Measurements from ENCODE around the gene SLC44A2.
A peak's percentile ranks its signal among the peaks of the same experiment; 100 is the strongest.
"Not testable (repeated sequence)": the region's sequence is repeated elsewhere in the genome, so short reads cannot be mapped to it uniquely, and the experiment has no call there.

The SLC44A2 gene

DNA sequence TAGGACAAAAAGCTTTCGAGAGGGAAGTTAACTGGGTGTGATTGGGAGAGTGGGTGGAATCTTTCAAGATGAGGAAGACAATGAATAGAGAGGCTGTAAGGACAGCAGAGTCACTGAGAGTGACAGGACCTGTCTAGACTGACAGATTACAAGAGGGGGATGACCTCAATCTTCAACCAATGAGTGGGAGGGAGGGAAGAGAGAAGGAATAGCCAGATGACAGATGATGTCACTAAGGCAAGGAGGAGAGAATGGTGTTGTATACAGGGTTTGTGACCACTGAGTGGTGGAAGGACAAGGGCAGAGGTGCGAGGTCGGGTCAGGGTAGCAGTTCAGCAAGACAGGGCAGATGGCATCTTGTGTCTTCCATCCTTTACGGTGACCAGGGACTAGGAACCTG lies 23.0 kb downstream of the SLC44A2 start:
- DNase-seq (ENCODE audit: low read depth in 1 of 2, low spot score in 1 of 2), result no peak

DNA sequence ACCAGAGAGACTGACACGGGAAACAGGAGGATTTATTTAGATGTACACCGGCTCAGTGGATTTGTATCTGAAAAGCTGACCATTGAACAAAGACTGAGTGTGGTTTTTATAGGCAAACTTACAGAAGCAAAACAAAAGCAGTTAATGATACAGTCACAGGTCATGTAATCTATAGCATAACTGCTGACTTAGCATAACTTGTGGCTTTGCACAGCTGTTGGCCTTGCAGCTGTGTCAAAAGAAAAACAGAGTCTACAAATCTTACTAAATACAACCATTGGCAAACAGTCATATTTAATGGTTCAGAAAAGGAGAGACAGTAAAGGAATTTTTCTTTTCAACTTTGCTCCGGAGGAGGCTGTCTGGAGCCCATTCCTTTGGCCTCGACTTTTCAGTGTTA lies 26.5 kb downstream of the SLC44A2 start:
- no peak for DNase-seq (ENCODE audit: low read depth in 1 of 2, low spot score in 1 of 2)

DNA sequence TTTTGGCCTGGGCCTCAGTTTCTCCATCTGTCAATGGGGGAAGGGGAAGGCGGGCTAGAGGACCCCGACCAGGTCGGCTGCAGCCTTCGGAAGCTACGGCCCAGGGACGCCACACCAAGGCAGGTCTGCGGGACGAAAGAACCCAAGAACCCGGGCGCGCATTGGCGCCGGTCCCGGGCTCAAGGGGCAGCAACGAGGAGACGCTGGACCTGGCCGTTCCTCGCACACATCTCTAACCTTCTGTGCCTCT lies 28.1 kb downstream of the SLC44A2 start:
- no peak for DNase-seq (ENCODE audit: low read depth in 1 of 2, low spot score in 1 of 2)

DNA sequence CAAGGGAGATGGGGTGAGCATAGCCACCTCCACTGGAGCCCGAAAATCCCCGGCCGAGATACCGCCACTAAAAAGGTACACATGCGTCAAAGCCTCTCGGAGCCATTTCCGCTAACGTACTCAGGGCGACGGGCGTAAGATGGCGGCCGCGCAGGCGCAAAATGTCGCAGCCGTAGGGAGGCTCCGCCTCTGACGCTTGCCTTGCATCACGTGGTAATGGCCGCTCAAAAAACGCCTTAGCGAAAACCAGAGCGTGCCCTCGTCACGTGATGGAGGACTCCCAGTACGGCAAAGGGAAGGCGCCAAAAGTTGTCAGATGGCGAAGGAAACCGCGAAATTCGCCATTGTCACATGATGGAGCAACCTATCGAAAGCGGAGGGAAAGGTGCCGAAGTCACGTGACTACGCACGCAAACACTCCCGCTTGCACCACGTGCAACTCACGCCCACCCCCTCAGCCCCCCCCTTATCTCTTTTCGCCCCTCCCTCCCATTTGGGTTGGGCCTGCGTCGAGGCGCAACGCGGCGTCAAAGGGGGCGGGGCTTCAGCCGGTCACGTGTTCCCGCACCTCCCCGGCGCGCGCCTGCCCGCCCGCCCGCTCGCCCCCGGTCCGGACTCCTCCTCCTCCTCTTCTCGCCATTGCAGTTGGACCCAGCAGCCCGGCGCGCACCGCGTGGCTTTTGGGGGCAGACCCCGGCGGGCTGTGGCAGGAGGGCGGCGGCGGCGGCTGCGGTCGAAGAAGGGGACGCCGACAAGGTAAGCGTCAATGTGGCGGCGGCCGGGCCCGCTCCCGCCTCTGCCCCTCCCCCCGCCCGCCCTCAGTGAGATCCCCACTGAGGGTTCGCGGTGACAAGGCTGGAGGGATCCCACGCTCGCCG lies 28.6 kb downstream of the SLC44A2 start, which contains the start of gene ILF3:
ILF3 (plus strand) TSS at position 615 of the 878 bp plus-strand sequence. CDS start 16,260 bp downstream, outside the sequence.
- DNase-seq (ENCODE audit: low read depth in 1 of 2, low spot score in 1 of 2), result peak; percentile 97 to 100

DNA sequence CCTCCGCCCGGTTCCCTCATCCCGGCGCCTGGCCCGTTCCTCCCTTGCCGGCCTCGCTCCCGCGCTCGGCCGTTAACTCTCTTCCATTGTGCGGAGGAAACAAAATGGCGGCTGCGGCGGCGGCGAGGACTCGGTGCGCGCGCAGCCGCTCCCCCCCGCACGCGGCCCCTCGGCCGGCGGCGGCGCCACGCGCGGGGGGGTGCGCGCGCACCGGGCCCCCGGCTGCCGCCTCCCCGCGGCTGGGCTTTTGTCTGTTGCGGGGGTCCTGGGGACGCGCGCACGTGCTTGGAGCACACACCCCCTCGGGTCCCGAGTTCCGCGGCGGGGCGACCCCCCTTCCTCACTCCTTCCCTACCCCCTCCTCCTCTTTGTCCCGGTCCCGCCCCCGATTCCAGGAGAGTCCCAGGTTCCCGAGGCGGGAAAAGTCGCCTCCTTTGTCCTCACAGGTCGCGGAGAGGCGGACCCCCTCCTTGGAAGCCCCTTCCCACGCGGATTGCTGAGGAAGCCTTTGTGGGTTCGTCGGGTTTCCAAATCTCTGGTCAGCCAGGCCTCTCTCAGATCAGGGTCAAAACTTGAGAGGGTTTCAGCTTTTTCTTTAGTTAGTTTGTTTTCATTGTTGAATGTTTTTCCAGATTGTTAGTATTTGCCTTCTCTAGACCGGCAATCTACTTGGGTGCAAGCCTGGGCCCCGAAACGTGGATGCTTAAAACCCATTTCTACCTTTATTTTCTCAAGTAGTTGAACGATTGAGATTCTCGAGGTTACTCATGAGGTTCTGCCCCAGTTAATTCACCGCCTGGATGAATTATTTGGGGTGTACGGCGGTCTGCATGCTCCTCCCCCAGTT lies 29.5 kb downstream of the SLC44A2 start:
- DNase-seq (ENCODE audit: low read depth in 1 of 2, low spot score in 1 of 2), result peak in 1 of 2 donors; percentile 55

DNA sequence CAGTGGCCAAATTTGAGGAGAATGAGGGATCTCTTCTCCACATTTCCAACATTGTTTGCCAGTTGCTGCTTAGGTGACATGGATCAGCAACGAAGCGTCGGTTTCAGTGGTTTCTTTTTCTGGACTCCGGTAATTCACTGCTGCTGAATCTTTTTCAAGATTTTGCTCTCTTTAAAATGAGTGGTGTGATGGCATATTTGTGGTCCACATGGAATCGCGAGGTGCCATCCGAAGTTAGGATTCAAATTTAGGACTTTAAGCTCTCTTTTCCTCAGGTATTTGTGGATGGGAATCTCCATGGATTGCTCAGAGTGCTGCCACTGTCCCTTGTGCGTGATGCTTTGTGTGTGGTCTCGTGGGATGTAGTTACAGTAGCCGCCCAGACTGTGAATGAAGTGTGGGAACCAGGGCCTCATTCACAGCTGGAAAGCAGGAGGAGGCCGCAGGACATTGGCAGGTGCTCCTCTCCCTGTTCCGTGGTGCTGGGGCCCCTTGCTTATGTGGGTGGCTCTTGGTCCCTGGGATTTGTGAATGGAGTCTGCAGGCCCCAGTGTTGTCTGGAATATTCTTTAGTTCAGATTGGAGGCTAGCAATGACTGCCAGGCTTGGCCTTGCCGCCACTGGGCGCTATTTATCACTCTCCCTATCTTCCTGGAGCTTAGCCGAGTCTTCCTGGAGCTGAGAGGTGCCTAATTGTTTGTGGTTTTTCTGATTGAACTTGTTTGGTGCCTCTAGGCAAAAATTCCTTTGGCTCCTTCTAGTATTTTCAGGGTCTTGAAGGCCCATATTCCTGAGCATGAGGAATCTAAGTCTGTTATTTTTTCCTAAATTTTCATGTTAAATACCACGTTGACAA lies 30.3 kb downstream of the SLC44A2 start:
- no peak for DNase-seq (ENCODE audit: low read depth in 1 of 2, low spot score in 1 of 2)

DNA sequence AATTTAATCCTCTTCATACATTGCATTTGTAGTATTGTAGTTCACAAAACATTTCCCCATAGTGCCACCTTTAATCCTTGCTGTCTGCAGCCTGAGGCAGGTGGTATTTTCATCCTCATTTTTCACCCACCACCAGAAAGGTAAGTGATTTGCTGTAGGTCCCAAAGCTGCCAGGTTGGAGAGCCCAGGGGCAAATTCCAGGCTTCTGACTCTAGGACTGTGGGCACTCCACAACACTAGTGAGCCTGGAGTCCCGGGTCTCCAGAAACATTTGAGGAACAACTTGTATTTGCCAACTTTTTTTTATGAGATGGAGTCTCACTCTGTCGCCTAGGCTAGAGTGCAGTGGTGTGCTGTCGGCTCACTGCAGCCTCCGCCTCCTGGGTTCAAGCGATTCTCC lies 35.0 kb downstream of the SLC44A2 start:
- no peak for DNase-seq (ENCODE audit: low read depth in 1 of 2, low spot score in 1 of 2)

DNA sequence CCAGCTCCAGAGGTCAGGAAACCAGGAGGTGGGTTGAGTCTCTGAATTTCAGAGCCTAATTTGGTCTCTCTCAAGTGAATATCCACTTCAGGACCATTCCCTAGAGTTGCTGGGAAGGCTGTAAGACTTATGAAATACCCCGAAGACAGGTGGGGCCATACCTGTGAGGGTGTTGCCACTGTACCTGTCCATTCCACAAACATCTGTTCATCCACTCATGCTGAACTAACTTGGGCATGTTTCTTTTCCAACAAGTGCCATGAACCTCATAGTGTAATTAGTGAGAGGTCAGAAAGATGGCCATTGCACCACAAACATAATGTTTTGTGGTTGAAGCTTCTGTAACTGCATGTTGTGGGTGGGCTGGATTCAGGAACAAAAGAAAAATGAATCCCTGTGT lies 36.6 kb downstream of the SLC44A2 start:
- no peak for DNase-seq (ENCODE audit: low read depth in 1 of 2, low spot score in 1 of 2)

DNA sequence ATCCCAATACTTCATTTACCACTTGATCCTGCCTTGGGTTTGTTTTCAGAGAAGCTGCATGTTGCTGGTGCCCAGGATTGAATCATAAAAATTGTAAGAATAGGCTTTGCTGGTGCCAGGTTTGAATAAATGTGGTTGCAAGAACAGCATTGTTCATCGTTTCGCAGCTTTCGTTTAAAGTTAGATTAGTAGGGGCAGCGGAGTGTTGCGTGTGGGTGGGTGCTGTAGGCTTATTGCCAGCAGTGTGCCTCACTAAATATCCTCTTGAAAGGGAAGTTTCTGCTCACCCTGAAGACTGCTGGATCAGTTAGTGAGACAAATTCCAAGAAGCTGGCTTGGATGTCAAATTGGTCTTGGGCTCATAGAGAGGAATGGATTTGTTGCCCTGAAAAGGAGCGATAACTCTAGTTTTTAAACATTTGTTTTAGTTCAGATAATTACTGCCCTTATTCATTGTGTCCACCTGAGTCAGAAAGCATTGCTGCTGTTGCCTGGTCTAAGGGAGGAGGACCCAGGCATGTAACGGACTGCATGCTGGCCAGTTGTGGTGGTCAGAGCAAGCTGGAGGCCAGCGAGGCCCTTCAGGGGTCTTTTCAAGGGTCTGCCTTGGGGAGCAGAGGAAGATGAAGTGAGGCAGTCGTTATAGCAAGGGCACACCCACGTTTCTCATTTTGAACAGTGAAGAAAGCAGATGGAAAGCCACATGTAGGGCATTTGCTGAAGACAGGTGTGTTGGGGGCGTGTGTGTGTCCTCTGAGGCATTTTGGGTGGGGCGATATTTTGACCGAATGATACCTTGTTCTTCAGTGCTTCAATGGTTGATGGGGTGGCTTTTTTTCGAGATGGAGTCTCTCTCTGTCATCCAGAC lies 37.3 kb downstream of the SLC44A2 start:
- DNase-seq (ENCODE audit: low read depth in 1 of 2, low spot score in 1 of 2), result no peak

DNA sequence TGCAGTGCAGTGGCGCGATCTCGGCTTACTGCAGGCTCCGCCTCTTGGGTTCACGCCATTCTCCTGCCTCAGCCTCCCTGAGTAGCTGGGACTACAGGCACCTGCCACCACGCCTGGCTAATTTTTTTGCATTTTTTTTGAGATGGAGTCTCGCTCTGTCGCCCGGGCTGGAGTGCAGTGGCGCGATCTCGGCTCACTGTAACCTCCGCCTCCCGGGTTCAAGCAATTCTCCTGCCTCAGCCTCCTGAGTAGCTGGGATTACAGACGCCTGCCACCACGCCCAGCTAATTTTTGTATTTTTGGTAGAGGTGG lies 37.9 kb downstream of the SLC44A2 start:
- DNase-seq (ENCODE audit: low read depth in 1 of 2, low spot score in 1 of 2), result not testable (repeated sequence)

DNA sequence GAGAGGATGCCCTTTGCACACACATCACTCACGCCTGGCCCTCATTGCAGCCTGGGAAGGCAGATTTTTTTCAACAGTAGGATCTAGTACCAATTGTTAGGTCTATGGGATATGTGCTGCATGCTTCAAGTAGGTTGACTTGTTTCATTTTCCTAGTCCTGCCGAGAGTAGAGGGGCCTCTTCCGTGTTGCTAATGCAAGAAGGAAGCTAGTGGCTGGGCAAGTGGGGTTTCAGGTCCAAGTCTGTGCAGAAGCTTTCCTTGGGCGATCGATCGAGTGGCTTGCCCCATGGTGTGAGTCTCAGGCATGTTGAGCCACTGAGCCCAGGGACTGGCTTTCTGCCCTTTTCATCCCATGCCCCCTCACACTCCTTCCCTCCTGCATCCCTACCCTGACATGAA lies 42.5 kb downstream of the SLC44A2 start:
- no peak for DNase-seq (ENCODE audit: low read depth in 1 of 2, low spot score in 1 of 2)

DNA sequence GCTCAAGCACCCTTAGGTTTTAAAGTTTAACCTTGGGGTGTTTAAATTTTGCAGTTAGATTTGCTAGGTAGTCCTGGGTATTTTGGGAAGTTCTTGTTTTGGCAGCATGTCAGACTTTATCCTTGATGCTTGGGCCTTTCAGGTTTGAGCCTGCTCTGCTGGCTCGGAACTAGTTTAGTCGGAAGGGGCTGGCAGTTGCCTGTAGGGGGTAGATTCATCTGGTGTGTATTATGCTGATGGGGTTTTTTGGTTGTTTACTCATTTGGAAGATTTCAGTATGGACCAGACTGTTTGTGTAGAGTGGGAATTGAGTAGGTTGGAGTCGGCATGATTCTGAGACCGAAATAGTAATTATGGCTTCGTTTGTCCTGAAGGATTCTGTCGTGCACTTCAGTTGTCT lies 43.9 kb downstream of the SLC44A2 start:
- DNase-seq (ENCODE audit: low read depth in 1 of 2, low spot score in 1 of 2), result no peak

DNA sequence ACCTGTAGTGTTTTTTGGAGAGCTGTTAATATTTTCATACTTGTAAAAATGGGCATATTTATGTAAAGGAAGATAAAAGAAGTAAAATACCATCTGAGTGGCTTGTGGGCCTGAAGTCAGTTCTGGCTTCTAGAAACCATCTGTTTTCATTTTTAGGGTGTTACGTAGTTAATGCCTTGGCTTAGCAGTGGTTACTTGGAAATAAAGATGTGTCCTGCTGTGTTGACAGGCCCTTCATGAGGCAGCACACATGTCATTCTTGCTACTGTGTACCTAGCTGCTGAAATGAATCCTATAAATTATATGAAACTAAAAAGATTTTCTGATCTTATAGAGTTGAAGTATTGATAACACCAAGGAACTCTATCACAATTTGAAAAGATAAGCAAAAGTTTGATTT lies 44.8 kb downstream of the SLC44A2 start:
- no peak for DNase-seq (ENCODE audit: low read depth in 1 of 2, low spot score in 1 of 2)

DNA sequence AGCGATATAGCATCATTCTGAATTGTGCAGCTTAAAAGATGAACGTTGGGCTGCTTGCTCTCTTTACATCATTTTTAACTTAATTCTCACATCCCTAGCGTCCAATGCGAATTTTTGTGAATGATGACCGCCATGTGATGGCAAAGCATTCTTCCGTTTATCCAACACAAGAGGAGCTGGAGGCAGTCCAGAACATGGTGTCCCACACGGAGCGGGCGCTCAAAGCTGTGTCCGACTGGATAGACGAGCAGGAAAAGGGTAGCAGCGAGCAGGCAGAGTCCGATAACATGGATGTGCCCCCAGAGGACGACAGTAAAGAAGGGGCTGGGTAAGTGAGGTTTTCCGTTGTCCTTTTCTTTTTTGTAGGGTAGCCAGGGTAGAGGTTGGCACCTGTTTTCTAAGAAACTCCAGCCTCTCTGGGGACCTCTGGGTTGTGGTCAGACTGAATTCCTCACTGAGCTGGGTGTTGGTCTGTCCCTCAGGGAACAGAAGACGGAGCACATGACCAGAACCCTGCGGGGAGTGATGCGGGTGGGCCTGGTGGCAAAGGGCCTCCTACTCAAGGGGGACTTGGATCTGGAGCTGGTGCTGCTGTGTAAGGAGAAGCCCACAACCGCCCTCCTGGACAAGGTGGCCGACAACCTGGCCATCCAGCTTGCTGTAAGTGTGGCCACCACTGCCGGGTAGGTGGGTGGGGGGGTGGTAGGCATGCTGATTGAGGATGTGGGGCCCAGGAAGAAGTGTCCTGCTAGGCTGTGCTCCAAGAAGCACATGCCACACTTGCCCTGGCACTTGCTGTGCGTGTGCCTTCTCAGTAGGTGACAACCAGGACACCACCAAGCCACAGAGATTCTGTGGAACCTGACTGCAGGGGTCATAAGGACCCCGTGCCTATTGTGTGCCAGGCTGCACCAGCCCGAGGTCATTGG lies 45.8 kb downstream of the SLC44A2 start:
- no peak for DNase-seq (ENCODE audit: low read depth in 1 of 2, low spot score in 1 of 2)

DNA sequence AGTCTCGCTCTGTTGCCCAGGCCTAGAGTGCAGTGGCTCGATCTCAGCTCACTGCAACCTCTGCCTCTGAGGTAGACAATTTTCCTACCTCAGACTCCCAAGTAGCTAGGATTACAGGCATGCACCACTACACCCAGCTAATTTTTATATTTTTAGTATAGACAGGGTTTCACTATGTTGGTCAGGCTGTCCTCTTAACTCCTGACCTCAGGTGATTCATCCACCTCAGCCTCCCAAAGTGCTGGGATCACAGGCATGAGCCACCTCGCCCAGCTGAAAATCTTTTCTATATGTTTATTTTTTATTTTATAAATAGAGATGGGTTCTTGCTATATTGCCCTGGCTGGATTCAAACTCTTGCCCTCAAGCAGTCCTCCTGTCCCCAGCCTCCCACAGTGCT lies 46.6 kb downstream of the SLC44A2 start:
- DNase-seq (ENCODE audit: low read depth in 1 of 2, low spot score in 1 of 2), result not testable (repeated sequence)

DNA sequence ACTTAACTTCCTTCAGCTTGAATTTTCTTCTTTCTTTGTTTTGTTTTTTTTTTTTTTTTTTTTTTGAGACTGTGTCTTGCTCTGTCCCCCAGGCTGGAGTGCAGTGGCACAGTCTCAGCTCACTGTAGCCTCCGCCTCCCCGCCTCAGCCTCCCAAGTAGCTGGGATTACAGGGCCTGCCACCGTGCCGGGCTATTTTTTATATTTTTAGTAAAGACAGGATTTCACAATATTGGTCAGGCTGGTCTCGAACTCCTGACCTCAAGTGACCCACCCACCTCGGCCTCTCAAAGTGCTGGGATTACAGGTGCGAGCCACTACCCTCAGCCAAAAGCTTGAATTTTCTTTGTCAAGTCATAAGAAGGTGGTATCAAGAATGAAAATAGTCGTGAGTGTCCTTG lies 49.9 kb downstream of the SLC44A2 start:
- not testable (repeated sequence) for DNase-seq (ENCODE audit: low read depth in 1 of 2, low spot score in 1 of 2)

DNA sequence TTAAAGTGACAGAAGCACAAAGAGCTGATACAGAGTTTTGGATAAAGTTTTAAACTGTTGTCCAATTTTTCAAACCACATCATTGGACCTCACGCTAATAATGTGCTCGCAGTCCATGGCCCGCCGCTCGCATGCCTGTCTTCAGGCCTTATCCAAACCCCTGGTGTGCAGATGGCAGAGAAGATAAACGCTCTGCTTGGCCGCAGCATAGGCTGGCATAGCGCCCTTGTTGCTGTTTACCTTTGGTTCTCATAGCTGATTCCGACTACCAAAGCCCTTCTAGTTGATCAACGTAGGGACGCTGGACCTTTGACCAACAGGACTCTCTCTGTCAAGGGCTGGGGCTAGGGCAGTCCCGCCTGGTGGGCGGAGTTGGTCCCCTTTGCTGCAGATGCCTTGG lies 52.4 kb downstream of the SLC44A2 start:
- DNase-seq (ENCODE audit: low read depth in 1 of 2, low spot score in 1 of 2), result no peak

DNA sequence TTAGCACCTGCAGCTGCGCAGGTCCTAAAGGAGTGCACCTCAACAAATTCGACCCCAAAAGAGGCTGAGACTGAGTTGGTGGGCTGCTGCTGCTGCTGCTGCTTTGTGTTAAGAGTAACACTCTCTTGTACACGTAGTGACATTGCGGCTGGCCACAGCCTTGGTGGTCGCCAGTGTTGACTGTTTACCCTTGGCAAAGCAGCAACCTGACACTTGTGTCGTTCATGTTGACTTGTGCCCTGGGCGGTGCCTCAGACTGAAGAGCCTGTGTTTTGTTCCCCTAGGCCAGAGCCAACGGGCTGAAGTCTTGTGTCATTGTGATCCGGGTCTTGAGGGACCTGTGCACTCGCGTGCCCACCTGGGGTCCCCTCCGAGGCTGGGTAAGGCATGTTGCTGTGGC lies 53.5 kb downstream of the SLC44A2 start:
- no peak for DNase-seq (ENCODE audit: low read depth in 1 of 2, low spot score in 1 of 2)

DNA sequence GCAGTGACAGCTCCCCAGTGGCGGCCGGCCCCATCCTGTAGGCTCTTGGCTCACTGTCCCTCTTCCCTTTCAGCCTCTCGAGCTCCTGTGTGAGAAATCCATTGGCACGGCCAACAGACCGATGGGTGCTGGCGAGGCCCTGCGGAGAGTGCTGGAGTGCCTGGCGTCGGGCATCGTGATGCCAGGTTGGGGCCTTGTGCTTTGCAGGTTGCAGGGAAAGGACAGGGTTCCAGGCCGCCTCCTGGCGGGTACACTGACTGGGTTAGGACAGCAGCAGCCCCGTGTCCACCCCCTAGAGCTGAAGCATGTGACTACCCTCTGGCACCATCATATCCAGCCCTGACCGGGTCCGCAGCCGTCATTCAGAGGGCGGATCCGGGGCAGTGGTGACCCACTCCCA lies 54.4 kb downstream of the SLC44A2 start:
- DNase-seq (ENCODE audit: low read depth in 1 of 2, low spot score in 1 of 2), result no peak

All from stimulated activated CD4-positive, alpha-beta T cell treated with anti-CD3 and anti-CD28 coated beads, Interleukin-15, amount 100 ng/mL, for 1 hour (primary cell).